ENCODE results near the gene KRTAP10-9.

DNA sequence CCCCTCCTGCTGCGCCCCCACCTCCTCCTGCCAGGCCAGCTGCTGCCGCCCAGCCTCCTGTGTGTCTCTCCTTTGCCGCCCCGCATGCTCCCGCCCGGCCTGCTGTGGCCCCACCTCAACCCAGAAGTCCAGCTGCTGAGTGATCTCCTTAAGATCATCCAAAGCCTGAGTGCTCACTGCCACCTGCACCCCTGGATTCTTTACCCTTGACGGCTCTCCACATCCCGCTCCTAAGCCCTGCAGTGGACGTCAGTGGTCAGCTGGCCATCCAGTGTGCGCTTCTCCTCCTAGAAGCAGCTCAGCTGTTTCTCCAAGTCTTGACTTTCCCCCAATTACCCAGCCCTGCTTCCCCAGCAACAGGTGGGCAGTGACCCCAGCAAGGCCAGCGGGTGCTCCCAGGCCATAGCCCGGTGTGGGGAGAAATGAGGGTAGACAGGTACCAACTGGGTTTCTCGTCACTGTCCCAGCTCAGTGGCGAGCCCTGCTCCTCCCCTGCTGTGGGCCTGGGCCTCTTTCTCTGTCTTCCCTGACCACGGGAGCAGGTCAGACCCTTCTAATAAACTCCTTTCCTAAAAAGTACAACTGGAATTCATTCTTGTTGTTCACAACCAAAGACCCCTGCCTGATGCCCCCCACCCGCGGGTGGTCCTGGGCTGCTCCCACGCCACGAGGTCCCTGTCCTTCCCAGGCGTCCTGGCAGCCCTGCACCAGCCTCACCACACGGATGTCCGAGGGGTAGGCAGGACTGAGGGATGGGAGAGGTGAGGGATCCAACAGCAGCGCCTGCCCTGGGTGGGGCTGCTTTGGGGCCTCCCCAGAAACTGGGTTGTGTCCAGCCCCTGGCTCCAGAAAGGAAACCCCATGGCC, 25.1 kb upstream of the KRTAP10-9 start:
- TF ChIP-seq POLR2A (IDR thresholded peaks at IDR 0.05; ENCODE audit: low read length) (no peak), GATA1 (IDR thresholded peaks at IDR 0.05; ENCODE audit: low read depth, low read length) (no peak)
